GM19438 (cell line): ENCODE results near the gene PROCR.
"Not testable (repeated sequence)": the region's sequence is repeated elsewhere in the genome, so short reads cannot be mapped to it uniquely, and the experiment has no call there.

Experiments
- ATAC-seq: cut with Tn5 transposase; IDR thresholded peaks from one replicate; pipeline ENCODE4 v1.9.1; 2021; ENCODE audit warnings: low read depth; ENCODE audit not compliant: unreplicated experiment

The PROCR gene

DNA sequence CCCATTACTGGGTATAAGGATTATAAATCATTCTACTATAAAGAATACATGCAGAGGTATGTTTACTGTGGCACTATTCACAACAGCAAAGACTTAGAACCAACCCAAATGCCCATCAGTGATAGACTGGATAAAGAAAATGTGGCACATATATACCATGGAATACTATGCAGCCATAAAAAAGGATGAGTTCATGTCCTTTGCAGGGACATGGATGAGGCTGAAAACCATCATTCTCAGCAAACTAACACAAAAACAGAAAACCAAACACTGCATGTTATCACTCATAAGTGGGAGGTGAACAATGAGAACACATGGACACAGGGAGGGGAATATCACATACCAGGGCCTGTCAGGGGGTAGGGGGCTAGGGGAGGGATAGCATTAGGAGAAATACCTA lies 7.3 kb upstream of the PROCR start:
- ATAC-seq: not testable (repeated sequence)

DNA sequence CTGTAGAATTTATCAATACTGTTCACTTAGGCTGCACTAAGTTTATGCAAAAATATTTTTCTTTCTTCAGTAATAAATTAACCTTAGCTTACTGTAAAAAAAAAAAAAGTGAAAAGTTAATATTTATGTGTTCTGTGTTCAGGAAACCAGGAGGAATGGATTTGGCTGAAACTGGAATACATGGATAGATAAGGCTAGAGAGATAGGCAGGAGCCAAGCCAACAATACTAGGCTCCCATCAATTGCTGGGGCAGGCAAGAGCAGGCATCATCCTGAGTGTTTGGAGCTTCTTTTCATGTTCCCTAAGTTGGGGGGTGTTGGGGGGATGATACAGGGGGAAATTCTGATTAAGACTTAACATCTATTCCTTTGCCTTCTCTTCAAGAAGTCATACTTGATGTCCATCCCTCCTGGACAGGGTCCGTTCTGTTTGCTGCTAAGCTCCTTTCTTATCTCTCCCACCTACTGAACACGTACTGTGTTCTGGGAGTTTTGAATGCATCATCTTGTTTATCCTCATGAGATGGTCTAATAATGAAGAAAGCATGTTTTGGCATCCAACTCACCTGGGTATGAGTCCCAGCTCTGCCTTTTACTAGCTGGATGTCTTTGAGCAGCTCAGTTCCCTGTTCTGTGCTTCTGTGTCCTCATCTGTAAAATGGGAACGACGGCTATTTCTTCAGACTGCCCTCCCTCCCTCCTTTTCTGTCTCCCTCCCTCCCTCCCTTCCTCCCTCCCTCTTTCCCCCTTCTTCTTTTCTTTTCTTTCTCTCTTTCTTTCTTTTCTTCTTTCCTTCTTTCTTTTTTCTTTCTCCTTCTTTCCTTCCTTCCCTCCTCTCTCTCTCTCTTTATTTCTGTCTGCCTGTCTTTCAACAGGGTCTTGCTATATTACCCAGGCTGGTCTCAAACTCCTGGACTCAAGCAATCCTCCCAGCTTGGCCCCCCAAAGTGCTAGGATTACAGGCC lies 6.4 kb upstream of the PROCR start:
- no peak for ATAC-seq

DNA sequence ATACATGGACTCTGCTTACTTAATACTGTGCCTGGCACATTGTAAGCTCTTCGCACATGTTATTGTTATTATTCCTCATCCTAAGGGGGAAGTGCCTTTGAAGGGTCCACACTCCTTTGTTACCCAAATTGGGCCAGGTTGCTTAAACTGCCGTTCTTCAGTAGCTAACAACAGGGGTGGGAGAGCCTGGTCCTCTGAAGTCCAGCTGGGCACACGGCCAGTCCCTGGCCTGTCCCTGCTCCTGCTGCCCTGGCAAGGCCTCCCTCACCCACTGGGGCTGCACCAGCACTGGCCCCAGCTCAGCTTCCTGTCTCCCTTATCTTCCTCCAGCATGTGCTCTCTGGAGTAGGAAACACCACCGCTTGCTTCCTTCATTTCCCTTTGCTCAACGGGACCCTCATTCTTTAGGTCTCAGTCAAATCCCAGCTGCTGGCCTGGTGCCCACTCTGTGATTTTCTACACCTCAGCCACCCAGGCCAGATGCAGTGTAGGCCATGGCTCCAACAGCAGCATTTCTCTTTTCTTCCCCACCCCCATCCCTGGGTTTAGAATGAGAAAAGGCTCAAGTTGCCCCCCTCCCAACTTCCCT lies 5.5 kb upstream of the PROCR start:
- ATAC-seq: no peak

DNA sequence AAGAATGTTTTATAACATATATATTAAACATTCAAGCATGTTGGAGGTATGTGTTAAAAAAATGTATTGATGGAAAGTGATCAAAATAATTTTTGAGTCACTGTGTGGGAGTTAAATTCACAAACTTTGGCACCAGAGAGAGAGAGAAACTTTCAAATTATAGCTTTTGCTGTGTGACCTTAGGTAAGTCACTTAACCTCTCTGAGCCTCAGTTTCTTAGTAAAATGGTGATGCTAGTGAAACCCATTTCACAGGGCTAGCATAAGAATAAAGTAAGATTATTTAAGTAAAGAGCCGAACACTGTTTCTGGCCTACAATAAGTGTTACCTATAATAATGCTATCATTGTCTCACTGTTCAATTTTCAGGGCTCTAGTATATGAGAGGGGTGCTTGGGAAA lies 4.1 kb upstream of the PROCR start:
- no peak for ATAC-seq

DNA sequence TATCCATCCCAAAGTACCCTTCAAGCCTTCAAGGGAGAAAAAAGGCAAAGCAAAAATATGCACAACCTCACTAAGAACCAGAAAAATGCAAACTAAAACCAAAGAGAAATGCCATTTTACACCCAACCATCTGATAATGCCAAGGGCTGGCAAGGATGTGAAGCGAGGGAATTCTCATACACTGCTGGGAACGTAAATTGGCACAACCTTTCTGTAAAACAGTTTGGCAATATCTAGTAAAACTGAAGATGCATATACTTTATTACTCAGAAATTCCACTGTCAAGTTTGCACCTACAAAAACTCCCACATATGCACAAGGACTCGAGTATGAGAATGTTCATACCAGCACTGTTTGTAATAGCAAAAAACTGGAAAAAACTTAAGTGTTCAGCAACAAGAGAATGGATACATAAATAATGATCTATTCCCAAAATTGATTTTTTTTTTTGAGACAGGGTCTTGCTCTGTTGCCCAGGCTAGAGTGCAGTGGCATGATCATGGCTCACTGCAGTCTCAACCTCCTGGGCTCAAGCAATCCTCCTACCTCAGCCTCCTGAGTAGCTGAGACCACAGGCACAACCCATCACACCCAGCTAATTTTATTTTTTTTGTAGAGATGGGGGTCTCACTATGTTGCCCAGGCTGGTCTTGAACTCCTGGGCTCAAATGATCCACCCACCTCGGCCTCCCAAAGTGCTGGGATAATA lies 3.0 kb upstream of the PROCR start:
- not testable (repeated sequence) for ATAC-seq

DNA sequence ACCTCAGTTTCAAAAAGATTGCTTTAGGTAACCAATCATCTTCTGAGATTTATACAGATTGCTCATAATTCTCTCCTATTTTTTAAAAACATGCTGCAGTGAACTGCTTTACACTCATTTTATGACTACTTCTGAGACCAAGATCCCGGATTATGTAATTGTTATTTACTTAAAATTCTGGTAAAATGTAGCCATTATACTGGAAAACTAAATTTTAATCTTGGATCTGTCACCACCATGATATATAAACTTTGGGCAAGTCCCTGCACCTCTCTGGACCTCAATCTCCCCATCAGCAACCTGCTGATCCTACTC lies 477 bp upstream of the PROCR start:
- ATAC-seq: no peak

DNA sequence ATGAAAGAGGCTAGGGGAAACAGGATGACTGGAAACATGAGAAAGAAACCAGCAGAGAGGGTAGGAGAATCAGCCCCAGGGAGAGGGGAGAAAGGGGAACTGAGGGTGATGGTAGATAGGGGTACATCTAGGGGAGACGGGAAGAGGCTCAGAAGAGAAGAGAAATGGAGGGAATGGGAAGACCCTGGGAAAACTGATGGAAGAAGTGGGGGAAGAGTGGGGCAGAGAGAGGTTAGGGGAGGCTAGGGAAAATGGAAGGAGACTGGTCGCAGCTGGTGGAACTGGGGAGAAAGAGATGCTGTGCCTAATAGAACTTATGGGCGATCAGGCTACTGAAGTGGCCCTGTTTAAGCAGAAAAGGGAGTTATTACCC lies 548 bp downstream of the PROCR start:
- ATAC-seq: no peak

DNA sequence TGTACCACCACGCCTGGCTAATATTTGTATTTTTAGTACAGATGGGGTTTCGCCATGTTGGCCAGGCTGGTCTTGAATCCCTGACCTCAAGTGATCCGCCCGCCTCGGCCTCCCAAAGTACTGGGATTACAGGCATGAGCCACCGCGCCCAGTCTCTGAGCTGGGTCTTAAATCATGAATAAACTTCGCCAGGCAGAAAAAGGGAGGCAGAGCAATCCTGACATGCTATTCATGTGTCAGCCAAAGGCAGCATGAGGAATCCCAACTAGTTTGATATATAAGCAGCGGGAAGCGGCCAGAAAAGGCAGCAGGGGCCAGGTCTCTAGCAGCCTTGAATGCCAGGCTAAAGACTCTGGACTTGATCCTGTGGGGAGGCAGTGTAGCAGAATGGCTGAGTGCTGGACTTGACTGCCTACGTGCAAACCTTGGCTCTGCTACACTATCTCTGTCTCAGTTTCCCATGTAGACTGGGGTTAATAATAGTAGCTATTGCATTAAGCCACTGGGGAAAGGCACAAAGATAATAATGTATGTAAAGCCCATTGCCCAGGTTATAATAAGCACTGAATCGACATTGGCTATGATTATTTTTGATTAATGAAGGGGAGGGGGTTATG lies 1.8 kb downstream of the PROCR start:
- ATAC-seq: no peak

DNA sequence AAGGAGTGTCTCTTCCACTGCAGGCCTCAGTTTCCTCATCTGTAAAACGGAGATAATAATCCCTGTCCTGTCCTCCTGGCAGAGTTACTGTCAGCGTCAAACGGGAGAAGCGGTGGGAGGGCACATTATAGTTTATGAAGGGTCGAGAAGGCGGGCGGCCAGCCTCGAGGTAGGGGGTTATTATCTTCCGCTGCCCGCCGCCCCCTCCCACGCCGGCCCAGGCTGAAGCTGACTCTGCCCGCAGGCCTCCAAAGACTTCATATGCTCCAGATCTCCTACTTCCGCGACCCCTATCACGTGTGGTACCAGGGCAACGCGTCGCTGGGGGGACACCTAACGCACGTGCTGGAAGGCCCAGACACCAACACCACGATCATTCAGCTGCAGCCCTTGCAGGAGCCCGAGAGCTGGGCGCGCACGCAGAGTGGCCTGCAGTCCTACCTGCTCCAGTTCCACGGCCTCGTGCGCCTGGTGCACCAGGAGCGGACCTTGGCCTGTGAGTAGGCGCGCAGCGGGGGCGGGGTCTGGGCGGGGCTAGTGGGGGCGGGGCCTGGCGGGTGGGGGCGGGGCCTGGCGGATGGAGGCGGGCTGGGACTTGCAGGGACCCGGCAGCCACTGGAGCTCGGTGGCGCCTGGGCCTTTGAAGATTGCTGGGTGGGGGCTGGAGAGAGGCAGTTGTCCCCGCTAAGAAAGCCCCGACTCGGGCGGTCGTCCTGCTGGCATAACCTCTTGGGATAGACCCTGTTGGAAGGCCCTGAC lies 2.8 kb downstream of the PROCR start:
- no peak for ATAC-seq

DNA sequence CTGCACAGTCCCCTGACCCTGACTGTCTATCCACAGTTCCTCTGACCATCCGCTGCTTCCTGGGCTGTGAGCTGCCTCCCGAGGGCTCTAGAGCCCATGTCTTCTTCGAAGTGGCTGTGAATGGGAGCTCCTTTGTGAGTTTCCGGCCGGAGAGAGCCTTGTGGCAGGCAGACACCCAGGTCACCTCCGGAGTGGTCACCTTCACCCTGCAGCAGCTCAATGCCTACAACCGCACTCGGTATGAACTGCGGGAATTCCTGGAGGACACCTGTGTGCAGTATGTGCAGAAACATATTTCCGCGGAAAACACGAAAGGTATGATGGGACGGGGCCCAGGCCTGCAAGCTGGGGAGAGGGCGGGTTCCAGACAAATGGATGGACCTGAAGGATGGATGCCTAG lies 4.3 kb downstream of the PROCR start:
- no peak for ATAC-seq

DNA sequence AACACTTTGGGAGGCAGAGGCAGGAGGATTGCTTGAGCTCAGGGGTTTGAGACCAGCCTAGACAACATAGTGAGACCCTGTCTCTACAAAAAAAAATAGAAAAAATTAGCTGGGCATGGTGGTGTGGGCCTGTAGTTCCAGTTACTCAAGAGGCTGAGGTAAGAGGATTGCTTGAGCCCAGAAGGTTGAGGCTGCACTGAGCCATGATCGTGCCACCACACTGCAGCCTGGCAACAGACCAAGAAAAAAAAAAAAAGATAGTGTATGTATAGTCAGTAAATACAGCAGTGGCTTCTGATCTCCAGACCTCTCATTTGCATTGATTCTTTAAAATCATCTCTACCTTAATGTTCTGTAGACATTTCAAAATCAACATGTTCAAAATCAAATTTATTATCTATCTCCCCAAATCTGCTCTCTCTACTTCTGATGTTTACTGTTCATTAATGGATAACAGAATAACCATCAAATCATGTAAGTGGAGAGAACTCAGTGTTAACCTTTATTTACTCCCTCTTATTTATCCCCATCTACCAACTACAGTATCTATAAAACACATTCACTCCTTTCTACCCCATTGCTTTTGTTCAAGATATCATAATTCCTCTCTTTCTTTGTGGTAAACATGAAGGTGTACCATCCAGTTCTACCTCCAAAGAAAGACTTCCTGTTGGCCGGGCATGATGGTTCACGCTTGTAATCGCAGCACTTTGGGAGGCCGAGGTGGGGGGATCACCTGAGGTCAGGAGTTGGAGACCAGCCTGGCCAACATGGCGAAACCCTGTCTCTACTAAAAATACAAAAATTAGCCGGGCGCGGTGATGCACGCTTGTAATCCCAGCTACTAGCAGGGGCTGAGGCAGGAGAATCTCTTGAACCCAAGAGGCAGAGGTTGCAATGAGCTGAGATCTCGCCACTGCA lies 7.7 kb downstream of the PROCR start:
- no peak for ATAC-seq

DNA sequence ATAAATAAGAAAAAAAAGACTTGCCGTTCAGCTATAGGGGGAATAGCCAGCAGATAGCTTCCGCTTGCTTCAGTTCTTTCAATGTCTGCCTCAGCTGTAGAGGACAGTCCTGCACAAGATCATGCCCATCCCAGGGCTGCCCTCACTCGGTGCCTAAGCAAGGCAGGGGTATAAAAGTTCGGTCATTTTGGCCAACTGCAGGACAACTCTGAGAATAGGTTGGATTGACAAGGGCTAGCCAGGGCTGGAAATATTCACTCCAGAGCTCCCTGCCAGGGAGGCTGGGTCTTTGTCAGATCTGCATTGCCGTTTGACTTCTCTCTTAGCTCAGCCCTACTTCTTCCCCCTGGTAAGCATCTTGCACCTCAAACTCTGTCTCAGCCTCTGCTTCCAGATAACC lies 8.4 kb downstream of the PROCR start:
- ATAC-seq: no peak

DNA sequence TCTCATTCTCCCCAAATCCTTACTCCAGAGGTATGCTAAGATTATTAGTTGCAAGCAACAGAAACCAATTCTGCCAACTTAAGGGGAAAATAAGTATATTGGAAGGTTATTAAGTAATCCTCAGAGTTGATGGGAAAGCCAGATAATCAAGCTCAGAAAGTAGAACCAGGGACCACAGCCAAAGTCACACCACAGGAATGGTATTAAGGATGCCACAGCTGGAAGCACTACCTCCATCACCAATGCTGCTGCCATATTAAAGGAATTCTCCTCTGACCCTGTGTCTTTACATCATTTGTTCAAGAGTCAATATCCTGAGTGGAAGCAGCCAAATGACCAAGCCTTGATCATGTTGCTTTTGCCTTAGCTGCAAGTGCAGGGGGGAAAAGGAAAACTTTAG lies 9.9 kb downstream of the PROCR start:
- ATAC-seq: no peak

DNA sequence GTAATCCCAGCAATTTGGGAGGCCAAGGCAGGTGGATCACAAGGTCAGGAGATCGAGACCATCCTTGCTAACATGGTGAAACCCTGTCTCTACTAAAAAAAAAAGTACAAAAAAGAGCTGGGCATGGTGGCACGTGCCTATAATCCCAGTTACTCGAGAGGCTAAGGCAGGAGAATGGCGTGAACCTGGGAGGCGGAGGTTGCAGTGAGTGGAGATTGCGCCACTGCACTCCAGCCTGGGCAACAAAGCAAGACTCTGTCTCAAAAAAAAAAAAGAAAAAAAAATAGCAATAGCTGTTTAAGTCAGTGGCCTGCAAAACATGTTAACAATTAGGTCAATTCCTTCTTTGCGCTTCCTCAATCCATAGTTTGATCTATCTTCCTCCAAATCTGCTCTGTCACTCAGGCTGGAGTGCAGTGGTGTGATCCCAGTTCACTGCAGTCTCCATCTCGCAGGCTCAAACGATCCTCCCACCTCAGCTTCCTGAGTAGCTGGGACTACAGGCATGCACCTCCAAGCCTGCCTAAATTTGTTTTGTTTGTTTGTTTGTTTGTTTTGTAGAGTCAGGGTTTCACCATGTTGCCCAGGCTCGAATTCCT lies 14.9 kb downstream of the PROCR start:
- not testable (repeated sequence) for ATAC-seq

DNA sequence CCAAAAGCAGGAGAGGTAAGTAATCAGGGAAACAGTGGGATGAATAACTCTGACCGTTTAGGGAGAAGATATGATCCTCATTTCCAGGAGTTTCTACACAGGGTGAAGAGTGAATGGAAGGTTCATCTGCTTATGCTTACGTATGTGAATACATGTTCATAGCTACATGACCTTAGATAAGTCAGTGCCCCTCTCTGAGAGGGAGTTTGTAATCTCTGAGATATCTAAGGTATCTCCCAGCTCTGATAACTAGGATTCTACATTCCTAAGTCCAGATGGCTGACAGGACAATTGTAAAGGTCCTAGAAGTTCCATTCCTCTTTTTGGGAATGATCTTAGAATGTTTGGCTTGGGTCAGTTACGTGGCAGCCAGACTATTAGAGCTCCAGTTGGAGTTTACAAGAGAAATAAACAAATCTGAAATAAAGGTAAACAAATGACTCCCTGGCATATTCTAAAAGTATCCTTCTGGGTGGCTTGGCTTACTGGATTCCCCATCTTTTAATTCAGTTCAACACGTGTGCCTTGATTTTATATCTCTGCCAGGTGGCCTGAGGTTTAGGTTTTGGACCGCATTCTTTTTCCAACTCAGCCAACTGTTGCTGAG lies 15.8 kb downstream of the PROCR start:
- no peak for ATAC-seq

DNA sequence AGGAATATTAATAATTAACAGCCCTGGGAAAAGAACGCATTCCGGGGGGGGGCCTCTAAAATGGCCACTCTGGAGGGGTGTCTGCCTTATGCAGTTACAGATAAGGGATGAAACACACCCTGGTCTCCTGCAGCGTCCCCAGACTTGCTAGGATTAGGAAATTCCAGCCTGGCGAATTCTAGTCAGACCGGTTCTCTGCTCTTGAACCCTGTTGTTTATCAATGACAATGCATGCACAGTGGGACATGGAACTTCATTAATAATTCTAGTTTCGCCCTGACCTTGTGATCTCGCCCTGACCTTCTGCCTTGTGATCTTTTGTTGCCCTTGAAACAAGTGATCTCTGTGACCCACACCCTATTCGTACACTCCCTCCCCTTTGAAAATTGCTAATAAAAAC lies 17.4 kb downstream of the PROCR start:
- ATAC-seq: not testable (repeated sequence)

DNA sequence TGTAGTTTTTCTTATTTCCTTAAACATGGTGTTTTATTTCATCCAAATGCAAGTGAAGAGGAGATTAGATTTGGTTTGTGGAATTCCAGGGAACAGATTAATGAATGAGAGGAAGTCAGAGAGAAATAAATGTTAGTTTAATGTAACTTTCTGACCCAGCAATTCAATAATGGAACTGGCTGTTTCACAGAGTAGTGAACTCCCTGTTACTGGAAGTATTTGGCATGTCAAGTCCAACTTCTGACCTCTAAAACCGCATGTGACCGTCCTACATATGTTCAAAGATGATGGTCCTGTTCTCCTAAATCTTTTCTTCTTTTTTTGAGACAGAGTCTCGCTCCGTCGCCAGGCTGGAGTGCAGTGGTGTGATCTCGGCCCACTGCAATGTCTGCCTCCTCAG lies 18.7 kb downstream of the PROCR start:
- ATAC-seq: no peak

DNA sequence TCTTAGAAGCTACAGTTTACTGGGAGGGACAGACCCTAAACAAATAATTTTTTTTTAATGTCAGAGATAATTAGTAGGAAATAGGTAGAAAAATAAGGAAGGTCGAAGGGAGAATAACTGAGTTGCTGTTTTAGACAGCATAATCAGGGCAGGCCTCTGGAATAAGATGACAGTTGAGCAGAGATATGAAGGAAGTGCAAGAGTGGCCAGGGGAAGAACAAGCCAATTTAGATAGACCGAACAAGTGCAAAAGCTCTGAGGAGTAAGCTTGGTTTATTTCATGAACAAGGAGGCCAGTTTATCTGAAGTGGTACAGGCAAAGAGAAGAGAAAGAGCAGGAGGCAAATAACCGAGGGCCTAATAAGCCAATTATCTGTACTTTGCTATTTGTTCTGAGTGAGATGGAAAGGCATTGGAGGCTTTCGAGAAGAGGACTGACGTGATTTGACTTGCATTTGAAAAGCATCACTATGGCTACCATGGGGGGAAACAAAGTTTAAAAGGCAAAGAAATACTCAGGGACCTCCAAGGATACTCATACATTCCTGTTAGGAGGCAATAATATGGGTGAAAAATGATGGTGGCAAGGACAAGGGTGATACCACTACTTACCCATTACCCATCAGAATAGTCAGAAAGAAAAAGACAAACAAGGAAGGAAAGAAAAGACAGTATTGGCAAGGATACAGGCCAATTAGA lies 19.7 kb downstream of the PROCR start:
- ATAC-seq: no peak
